Brain microvascular endothelial cell (primary cell): ENCODE data around the gene THBS2.
A peak's percentile ranks its signal among the peaks of the same experiment; 100 is the strongest.

Experiments
- DNase-seq: peaks from one replicate; pipeline ENCODE4 v3.0.0-alpha.2; 2020
- H3K27ac ChIP-seq: fragments of 250-450 bp; sonication (Bioruptor Pico); 2 replicates; pipeline ENCODE4 v1.5.1; 2020; ENCODE audit warnings: mild to moderate bottlenecking, moderate library complexity
- H3K27me3 ChIP-seq: fragments of 250-450 bp; sonication (Bioruptor Pico); replicated peaks from 2 replicates; pipeline ENCODE4 v1.5.1; 2020; ENCODE audit warnings: mild to moderate bottlenecking
- H3K36me3 ChIP-seq: fragments of 250-450 bp; sonication (Bioruptor Pico); replicated peaks from 2 replicates; pipeline ENCODE4 v1.5.1; 2020; ENCODE audit warnings: mild to moderate bottlenecking
- H3K4me3 ChIP-seq: 2 replicates; pipeline ENCODE4 v1.5.1; 2011; ENCODE audit warnings: low read depth, mild to moderate bottlenecking, control low read depth, low read length, moderate library complexity
- in situ Hi-C: cut with HindIII; loops from 2 replicates; pipeline ENCODE4 v1.10.0; 2017; ENCODE audit warnings: low sequenced_read_pairs, low pct_ligation_motif_present
- TF ChIP-seq, protein P1 (sequence below): IDR thresholded peaks from 2 replicates; pipeline ENCODE4 v1.5.1; 2011; ENCODE audit warnings: low read depth, mild to moderate bottlenecking, moderate library complexity, low read length, control low read depth, inconsistent platforms; ENCODE audit errors: missing control alignments

Gene THBS2

DNA sequence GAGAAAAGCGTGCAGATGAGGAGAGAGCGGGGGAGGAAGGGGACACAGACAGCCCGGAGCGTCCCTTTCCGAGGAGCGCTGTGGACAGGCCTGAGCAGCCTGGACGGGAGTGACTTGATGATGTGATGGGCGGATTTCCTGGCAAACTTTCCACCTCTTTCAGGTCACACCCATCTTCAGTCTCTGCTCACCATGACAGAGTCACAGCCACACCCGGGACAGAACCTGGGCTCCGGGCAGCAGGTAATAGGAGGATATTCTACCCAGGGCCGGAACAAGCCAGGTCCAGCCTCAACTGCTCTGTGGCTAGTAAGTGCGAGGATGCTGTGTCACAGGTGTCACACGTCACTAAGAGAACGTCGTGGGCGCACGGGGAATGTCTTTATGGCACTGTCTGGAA is 84.3 kb downstream of the THBS2 start:
- no peak overlapping the region for H3K4me3 ChIP-seq
- TF ChIP-seq, protein P1, sequence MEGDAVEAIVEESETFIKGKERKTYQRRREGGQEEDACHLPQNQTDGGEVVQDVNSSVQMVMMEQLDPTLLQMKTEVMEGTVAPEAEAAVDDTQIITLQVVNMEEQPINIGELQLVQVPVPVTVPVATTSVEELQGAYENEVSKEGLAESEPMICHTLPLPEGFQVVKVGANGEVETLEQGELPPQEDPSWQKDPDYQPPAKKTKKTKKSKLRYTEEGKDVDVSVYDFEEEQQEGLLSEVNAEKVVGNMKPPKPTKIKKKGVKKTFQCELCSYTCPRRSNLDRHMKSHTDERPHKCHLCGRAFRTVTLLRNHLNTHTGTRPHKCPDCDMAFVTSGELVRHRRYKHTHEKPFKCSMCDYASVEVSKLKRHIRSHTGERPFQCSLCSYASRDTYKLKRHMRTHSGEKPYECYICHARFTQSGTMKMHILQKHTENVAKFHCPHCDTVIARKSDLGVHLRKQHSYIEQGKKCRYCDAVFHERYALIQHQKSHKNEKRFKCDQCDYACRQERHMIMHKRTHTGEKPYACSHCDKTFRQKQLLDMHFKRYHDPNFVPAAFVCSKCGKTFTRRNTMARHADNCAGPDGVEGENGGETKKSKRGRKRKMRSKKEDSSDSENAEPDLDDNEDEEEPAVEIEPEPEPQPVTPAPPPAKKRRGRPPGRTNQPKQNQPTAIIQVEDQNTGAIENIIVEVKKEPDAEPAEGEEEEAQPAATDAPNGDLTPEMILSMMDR: no peak
- no peak for DNase-seq
- H3K27me3 ChIP-seq: no peaks in the 10 kb centered on the region
- in situ Hi-C loops: no loop called here
- peak overlapping the region; percentile 99 for H3K27ac ChIP-seq
- H3K36me3 ChIP-seq: peaks cover 5% of the 10 kb centered on the region

DNA sequence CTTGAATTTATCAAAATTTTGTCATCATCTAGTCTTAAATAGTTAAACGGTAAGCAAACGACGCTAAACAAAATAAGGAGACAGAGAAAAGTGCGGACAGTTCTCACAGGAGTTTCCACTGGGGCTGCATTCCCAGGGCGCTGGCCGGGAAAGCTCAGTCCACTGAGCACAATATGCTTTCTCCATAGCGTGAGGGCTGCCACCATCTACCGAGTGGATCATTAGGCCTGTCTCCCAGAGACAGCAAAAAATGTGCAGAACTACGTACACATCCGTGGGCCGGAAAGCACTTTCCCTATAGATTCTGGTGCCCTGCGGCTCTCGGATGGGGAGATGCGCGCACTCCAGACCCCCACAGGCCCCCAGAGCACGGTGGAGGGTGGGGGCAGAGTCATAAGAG is 84.9 kb downstream of the THBS2 start:
- in situ Hi-C loops: no loop called here
- Histone ChIP-seq H3K4me3 (no peak overlapping the region), H3K36me3 (peaks cover 5% of the 10 kb centered on the region), H3K27me3 (no peaks in the 10 kb centered on the region), H3K27ac (peak overlapping the region; percentile 99)
- no peak for DNase-seq
- TF ChIP-seq, protein P1: no peak

DNA sequence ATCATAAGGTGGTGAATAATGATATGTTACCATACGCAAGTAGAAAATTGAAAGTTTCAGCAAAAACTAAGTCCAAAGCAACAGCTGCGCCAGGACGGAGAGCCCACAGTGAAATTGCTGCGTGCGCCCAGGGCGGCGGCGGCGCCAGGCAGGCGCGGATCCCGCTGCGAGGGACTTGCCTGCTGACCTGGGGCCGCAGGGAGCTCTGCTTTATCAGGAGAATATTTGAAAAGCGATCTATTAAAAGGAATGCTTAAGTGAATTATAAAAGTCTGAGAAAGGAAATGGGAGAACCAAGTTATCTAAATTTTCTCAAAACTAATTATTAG is 85.4 kb downstream of the THBS2 start:
- TF ChIP-seq, protein P1: no peak
- no peaks in the 10 kb centered on the region for H3K27me3 ChIP-seq
- no peak for DNase-seq
- H3K4me3 ChIP-seq: no peak overlapping the region
- H3K27ac ChIP-seq: peak overlapping the region; percentile 99
- peaks cover 5% of the 10 kb centered on the region for H3K36me3 ChIP-seq
- in situ Hi-C loops: no loop called here

DNA sequence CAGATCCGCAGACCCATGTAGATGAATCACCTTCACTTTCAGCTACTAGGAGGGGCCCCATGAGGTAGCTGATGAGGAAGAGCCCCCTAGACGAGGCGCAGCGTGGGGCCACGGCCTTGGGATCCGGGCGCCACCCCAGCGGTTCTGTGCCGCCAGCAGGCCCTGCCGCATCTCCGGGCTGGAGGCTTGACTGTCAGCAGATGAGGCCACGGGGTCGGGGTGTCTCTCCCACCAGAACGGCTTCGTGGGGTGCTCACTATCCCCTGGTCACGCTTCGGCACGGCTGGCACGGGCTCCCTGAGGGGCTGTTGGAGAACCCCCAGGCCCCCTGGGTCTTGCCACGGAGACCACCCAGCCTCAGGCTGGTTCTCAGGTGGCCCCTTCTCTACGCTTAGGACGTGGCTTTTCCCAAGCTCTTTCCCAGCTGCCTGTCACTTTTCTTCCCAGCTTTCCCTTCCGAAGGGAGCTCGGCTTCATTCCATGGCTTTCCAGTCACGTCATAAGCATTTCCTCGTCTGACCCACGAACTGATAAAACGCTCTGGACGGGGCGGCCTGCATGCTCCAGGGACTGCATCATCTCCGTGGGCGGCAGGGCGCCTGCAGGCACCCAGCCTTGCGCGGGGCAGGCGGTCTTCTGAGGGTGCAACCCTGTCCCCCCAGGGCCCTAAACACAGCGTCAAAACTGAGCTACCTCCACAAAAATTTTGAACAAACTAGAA is 85.9 kb downstream of the THBS2 start:
- H3K36me3 ChIP-seq: peaks cover 5% of the 10 kb centered on the region
- TF ChIP-seq, protein P1: no peak
- peak overlapping the region; percentile 99 for H3K27ac ChIP-seq
- in situ Hi-C loops: no loop called here
- H3K27me3 ChIP-seq: no peaks in the 10 kb centered on the region
- peak; percentile 97 for DNase-seq
- H3K4me3 ChIP-seq: no peak overlapping the region

DNA sequence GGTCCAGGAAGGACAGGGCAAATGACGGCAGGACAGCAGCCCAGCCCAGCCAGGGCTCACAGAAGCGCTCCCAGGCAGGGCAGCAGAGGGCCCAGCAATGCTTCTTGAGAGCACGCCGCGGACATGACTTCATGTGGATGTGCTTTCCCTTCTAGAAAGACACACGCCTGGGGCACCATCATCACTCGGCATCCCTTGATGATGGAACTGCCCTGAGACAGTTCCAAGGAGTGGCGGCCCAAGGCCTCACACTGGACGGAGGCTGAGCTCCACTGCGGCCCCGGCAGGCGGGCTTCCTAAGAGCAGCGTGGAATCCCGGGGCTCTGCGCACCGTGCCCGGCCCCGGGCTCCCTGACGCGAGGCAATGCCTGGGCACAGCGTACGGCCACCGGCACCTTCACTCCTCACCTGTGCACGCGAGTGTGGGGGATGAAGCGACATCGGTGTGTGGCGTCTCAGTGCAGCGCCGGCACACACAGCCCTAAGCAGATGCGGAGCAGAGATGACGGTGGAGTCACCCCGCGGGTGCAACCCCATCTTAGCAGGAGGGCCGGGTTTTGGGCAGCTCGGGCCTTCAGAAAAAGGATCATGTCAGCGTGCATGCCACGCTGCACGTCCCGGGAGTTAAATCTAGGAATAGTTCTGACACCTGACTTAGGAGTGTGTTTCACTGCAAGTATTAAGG is 86.6 kb downstream of the THBS2 start:
- peaks cover 5% of the 10 kb centered on the region for H3K36me3 ChIP-seq
- TF ChIP-seq, protein P1: no peak
- no peak for DNase-seq
- no peak overlapping the region for H3K4me3 ChIP-seq
- H3K27ac ChIP-seq: peak overlapping the region; percentile 99
- H3K27me3 ChIP-seq: no peaks in the 10 kb centered on the region
- in situ Hi-C loops: no loop called here
